K562 (cell line): ENCODE measurements around the gene FAM151A. TPM values are rescaled to one million over a fixed set of nuclear protein-coding genes. Genes with fewer than 3 reads are reported as not detected.

Experiments used
- ATAC-seq: fragments of 200-7000 bp; cut with Tn5 transposase; 3 replicates; pipeline ENCODE4 v1.9.1; 2020; ENCODE audit warnings: moderate library complexity
- BruUV-seq: library from RNA; stranded (reverse); fragments of 400-500 nt; replicated peaks from 2 replicates; lab custom pipeline; 2021; lab: Mats Ljungman, UMichigan
- CTCF ChIA-PET: fragments of 300-600 bp; formaldehyde crosslinking; extraction: SDS; loops from one replicate; lab custom pipeline; 2021; ENCODE audit warnings: low intra/inter-chr PET ratio; lab: Yijun Ruan, JAX
- POLR2A ChIA-PET: fragments of 300-600, 350-650 bp; sonication (Branson Sonifier 250); formaldehyde crosslinking; extraction: SDS; loops from one replicate; lab custom pipeline; 2021; ENCODE audit warnings: antibody characterized with exemption, inconsistent platforms; lab: Yijun Ruan, JAX
- DNase-seq, 4 experiments: peaks; one replicate each; pipeline versions ENCODE4 v3.0.0 to v3.0.0-alpha.2; 2011 to 2018; ENCODE audit warnings: low spot score in 3 of 4, mixed read lengths in 3 of 4; ENCODE audit errors: extremely low read depth in 1 of 4
- FAIRE-seq: peaks from 2 replicates; lab custom pipeline; 2011; peaks lifted over from hg19 to GRCh38; lab: Jason Lieb, UNC
- H2AFZ ChIP-seq: 2 replicates; pipeline ENCODE4 v1.6.0; 2011; ENCODE audit warnings: low read depth, low read length, control low read depth, inconsistent platforms
- H3K27ac ChIP-seq: fragments of 200-600 bp; 3 replicates; pipeline ENCODE4 v1.8.0; 2011; ENCODE audit warnings: low read depth, mild to moderate bottlenecking, control low read depth, inconsistent platforms, low read length, moderate library complexity, mixed read lengths; ENCODE audit errors: extremely low read depth
- H3K27me3 ChIP-seq, 2 experiments: fragments of 300-600 bp in 1 of 2; 2 replicates in 1 of 2; 3 replicates in 1 of 2; pipeline versions ENCODE4 v1.6.0 to v1.8.0; 2011; ENCODE audit warnings: inconsistent platforms in 2 of 2, low read length in 2 of 2, mild to moderate bottlenecking in 1 of 2, mixed read lengths in 1 of 2, moderate library complexity in 1 of 2; ENCODE audit not compliant: control insufficient read depth in 2 of 2, insufficient read depth in 2 of 2
- H3K36me3 ChIP-seq: fragments of 300-600 bp; 3 replicates; pipeline ENCODE4 v1.8.0; 2011; ENCODE audit warnings: mild to moderate bottlenecking, low read length, inconsistent platforms; ENCODE audit not compliant: control insufficient read depth, insufficient read depth
- H3K4me1 ChIP-seq, 2 experiments: fragments of 200-600 bp in 1 of 2; replicated peaks in 1 of 2; 2 replicates in 1 of 2; 3 replicates in 1 of 2; pipeline versions ENCODE4 v1.5.1 to v1.8.0; 2011; ENCODE audit warnings: inconsistent platforms in 2 of 2, low read length in 2 of 2, mild to moderate bottlenecking in 1 of 2, mixed read lengths in 1 of 2, moderate library complexity in 1 of 2; ENCODE audit not compliant: control insufficient read depth in 2 of 2, insufficient read depth in 2 of 2
- H3K4me2 ChIP-seq: 2 replicates; pipeline ENCODE4 v1.6.1; 2011; ENCODE audit warnings: low read length, control low read depth, inconsistent platforms, mixed read lengths; ENCODE audit not compliant: insufficient read depth
- H3K4me3 ChIP-seq: fragments of 200-600 bp; sonication (generic), shearing (Covaris generic); 2 replicates; pipeline ENCODE4 v1.5.1; 2016; ENCODE audit warnings: control low read depth, inconsistent platforms
- H3K79me2 ChIP-seq: fragments of 200-600 bp; 3 replicates; pipeline ENCODE4 v1.8.0; 2011; ENCODE audit warnings: low read length, inconsistent platforms; ENCODE audit not compliant: control insufficient read depth, insufficient read depth
- H3K9ac ChIP-seq, 2 experiments: 2 replicates each; pipeline versions ENCODE4 v1.6.0 to v1.6.1; 2011; ENCODE audit warnings: low read depth in 2 of 2, low read length in 2 of 2, control low read depth in 1 of 2, inconsistent platforms in 1 of 2, mild to moderate bottlenecking in 1 of 2, mixed read lengths in 1 of 2; ENCODE audit not compliant: insufficient read depth in 1 of 2
- H3K9me1 ChIP-seq: one replicate; pipeline ENCODE4 v1.6.0; 2011; ENCODE audit warnings: inconsistent platforms, mild to moderate bottlenecking, low read length, moderate library complexity; ENCODE audit not compliant: control insufficient read depth, insufficient read depth
- H3K9me3 ChIP-seq: replicated peaks from 2 replicates; pipeline ENCODE4 v1.5.1; 2011; ENCODE audit warnings: low read depth, low read length, inconsistent platforms; ENCODE audit not compliant: control insufficient read depth, insufficient read depth
- H4K20me1 ChIP-seq: replicated peaks from 2 replicates; pipeline ENCODE4 v1.6.1; 2011; ENCODE audit warnings: low read length, inconsistent platforms, mixed read lengths; ENCODE audit not compliant: control insufficient read depth, insufficient read depth
- CTBP1 ChIP-seq: fragments of 450-650 bp; IDR thresholded peaks from 2 replicates; pipeline ENCODE4 v1.6.1; 2016; ENCODE audit warnings: borderline replicate concordance
- DPF2 ChIP-seq: fragments of 450-650 bp; IDR thresholded peaks from 2 replicates; pipeline ENCODE4 v1.6.1; 2016
- GATA2 ChIP-seq: sonication (generic); formaldehyde crosslinking; IDR thresholded peaks from 2 replicates; pipeline ENCODE4 v1.4.0; 2020; ENCODE audit warnings: mild to moderate bottlenecking, missing genetic modification reagents
- ZKSCAN3 ChIP-seq: fragments of 250-450 bp; sonication (Bioruptor Pico); IDR thresholded peaks from 2 replicates; pipeline ENCODE4 v1.4.0; 2020
- WGBS: fragments of 100-300 bp; shearing (Covaris generic); methylation state at CpG from one replicate; pipeline ENCODE4 v1.1.6; 2016; ENCODE audit warnings: low coverage, mixed read lengths; ENCODE audit not compliant: insufficient coverage; ENCODE audit errors: missing lambda C conversion rate; 5-methylcytosine and 5-hydroxymethylcytosine counted together
- in situ Hi-C: fragments of 300-500 bp; cut with MboI; formaldehyde crosslinking; loops from 4 replicates; pipeline ENCODE4 v1.15.0; 2018; ENCODE audit warnings: inconsistent platforms, mixed read lengths
- intact Hi-C: fragments of 100-400 bp; cut with micrococcal nuclease; formaldehyde crosslinking; loops from 2 replicates; pipeline ENCODE4 v1.14.2; 2022
- polyA plus RNA-seq, 8 experiments: library from polyadenylated mRNA; depleted of rRNA in 4 of 8; stranded (reverse) in 5 of 8; unstranded in 3 of 8; fragments of >200 nt; fragmentation: Nextera tagmentation in 2 of 8; fragmentation: Illumina TruSeq in 1 of 8; extraction: Ambion mirVana in 2 of 8; extraction: Trizol in 1 of 8; gene quantifications; 2 replicates each; pipeline versions ENCODE4 v1.2.1 to v1.2.3, GENCODE V29; 2011 to 2014; ENCODE audit warnings: inconsistent platforms in 1 of 8, missing spikeins in 1 of 8
- total RNA-seq, 7 experiments: library from RNA; depleted of rRNA in 6 of 7; stranded (reverse); fragments of >200 nt in 6 of 7; fragmentation: Illumina TruSeq in 2 of 7; extraction: Trizol in 2 of 7; gene quantifications; 2 replicates each; pipeline versions ENCODE4 v1.2.1 to v1.2.3, GENCODE V29; 2011 to 2021; ENCODE audit warnings: low replicate concordance in 1 of 7
- TF ChIP-seq, protein P1 (sequence below): fragments of 200-800 bp; sonication (Bioruptor generic); IDR thresholded peaks from 2 replicates; pipeline ENCODE4 v1.6.1; 2017; ENCODE audit warnings: missing genetic modification characterization, missing compliant biosample characterization

Gene FAM151A
- total and polyA plus RNA-seq, 9 of the 15 experiments (the other 6 are each of a cell fraction or from before 2014, with no cell fraction given): not detected

DNA sequence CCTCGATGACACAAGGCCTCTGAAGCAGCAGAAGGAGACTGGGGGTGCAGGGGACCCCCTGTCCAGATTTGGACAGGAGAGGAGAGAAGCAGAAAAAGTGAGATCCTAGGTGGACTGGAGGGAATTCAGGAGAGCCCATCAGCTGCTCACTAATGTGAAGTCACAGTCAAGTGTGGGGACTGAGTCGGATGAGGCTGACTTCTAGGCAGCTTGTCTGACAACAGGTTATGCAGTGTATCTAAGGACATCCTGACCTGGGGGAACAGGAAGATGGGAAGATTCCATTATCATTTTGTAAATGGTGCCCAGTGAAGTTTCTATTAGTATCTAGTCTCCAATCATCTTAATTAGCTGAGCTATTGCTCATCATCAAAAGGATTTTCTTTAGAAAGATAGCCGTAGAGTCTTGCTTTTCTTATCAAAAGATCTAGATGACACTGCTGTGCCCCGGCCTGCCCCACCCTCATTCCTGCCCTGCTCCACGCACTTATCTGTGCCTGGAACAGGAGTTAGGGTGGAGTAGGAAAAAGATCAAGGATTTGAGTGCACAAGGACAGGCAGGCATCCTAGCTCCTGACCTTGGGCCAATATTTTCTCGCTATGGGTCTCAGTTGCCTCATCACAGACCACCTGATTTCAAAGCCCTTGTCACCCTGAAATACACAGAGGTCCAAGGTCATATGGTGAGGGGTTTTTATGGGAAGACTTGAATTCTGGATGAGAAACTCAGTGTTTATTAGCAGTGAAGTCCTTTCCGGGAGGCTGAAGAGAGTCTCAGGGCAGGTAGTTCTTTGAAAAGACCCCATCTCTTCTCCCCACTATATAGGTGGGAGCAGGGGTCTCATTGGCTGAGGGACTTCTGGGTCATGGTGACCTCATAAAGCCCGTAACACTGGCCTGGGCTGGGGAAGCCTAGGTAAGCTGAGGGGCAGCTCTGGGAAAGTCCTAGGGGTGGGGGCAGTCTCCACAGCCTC, 17.8 kb upstream of the FAM151A start, which contains the start of gene MROH7:
Gene MROH7 (plus strand): TSS at position 924 of the 974 bp plus-strand sequence. CDS start 11,141 bp downstream, outside the sequence.
- no peak within 1 kb of the TSS for H3K4me3 ChIP-seq
- in situ Hi-C loops: no loop called here
- H3K79me2 ChIP-seq: no peaks in the 10 kb centered on the region
- ATAC-seq: no peak
- no peaks in the 10 kb centered on the region; the same call in 1 of the 2 replicates for H3K9me3 ChIP-seq
- no peak within 1 kb of the TSS; the same call in 1 of the 2 replicates for H3K4me2 ChIP-seq
- H3K9ac ChIP-seq: no peak within 1 kb of the TSS; a peak in 1 of 4 replicates
- intact Hi-C loops: no loop called here
- peak; percentile 40; the same call in 1 of the 2 replicates for TF ChIP-seq GATA2 (CRISPR knock-in tag)
- TF ChIP-seq DPF2: no peak
- no peak for TF ChIP-seq ZKSCAN3
- TF ChIP-seq CTBP1: peak; percentile 50; the same call in 1 of the 2 replicates
- TF ChIP-seq, protein P1, sequence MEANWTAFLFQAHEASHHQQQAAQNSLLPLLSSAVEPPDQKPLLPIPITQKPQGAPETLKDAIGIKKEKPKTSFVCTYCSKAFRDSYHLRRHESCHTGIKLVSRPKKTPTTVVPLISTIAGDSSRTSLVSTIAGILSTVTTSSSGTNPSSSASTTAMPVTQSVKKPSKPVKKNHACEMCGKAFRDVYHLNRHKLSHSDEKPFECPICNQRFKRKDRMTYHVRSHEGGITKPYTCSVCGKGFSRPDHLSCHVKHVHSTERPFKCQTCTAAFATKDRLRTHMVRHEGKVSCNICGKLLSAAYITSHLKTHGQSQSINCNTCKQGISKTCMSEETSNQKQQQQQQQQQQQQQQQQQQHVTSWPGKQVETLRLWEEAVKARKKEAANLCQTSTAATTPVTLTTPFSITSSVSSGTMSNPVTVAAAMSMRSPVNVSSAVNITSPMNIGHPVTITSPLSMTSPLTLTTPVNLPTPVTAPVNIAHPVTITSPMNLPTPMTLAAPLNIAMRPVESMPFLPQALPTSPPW (CRISPR knock-in tag): peak; percentile 58; the same call in 1 of the 2 replicates
- peaks cover 0 to 5% of the 10 kb centered on the region in 2 experiments; a peak in 1 of 5 replicates for H3K27me3 ChIP-seq
- ChIA-PET POLR2A (interaction anchor here (1.3 kb wide), 1 partner anchor 9 kb away, joined by 3 read pairs; no protein-coding TSS in a partner anchor), CTCF (interaction anchor here (0.6 kb wide), 1 partner anchor 727 kb away, joined by 3 read pairs; no protein-coding TSS in a partner anchor)
- H4K20me1 ChIP-seq: no peaks in the 10 kb centered on the region
- no peaks in the 10 kb centered on the region for H3K9me1 ChIP-seq
- BruUV-seq: no TSS peak
- no peak within 1 kb of the TSS for H3K27ac ChIP-seq
- H3K4me1 ChIP-seq: peaks cover 5 to 15% of the 10 kb centered on the region in 2 experiments
- no peak within 1 kb of the TSS for H2AFZ ChIP-seq
- H3K36me3 ChIP-seq: no peaks in the 10 kb centered on the region
- FAIRE-seq: no peak
- 10% methylated on average over 8 of the region's 8 CpGs for WGBS
- DNase-seq: peak in 2 of 4 experiments; percentile 5 to 36
